HG02840 (cell line): Measurements from ENCODE around the gene SEC24B.
A peak's percentile ranks its signal among the peaks of the same experiment; 100 is the strongest.

Experiments used
- ATAC-seq: cut with Tn5 transposase; IDR thresholded peaks from one replicate; pipeline ENCODE4 v1.9.1; 2021; ENCODE audit warnings: mild to moderate bottlenecking, moderate library complexity, moderate number of reproducible peaks; ENCODE audit not compliant: unreplicated experiment, low FRiP score

SEC24B gene

DNA sequence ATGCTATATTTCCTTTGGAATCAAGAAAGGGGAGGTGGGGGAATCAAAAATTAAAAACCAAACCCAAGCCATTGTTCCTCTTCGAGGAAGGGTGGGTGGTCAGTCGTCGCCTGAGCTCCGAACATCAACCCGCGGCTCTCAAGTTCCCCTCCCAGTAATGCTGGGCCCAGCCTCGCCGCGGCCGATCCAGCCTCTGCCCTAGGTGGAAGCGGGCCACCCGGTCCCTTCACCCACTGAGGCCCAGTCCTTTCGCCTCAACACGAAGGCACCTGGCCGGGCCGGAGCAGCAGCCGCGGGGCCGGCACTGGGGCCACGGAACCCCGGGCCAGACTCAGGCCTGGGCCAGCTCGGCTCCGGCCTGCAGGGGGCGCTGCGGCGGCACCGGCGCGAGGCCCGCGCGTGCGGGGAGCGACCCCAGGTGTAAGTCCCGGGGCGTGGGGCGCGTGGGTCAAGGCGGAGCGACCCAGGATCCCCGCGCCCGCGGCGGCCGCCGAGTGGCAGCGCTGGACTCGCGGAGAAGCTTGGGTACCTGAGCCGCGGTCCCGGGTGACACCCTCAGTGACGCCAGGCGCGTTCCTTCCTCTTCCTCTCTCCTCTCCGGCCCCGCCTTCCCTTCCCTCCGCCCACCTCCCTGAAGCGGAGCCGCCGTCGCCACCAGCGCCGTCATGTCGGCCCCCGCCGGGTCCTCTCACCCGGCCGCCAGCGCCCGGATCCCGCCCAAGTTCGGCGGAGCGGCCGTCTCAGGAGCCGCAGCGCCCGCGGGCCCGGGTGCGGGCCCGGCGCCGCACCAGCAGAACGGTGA, at the start of gene SEC24B:
SEC24B (plus strand) TSS at position 611 of the 802 bp plus-strand sequence; CDS start at position 666, 55 bp downstream.
- peak; percentile 95 for ATAC-seq

- no peak for ATAC-seq
Observed at GRCh38 chr4:109383823-109384222, 49.8 kb upstream of the SEC24B start.

DNA sequence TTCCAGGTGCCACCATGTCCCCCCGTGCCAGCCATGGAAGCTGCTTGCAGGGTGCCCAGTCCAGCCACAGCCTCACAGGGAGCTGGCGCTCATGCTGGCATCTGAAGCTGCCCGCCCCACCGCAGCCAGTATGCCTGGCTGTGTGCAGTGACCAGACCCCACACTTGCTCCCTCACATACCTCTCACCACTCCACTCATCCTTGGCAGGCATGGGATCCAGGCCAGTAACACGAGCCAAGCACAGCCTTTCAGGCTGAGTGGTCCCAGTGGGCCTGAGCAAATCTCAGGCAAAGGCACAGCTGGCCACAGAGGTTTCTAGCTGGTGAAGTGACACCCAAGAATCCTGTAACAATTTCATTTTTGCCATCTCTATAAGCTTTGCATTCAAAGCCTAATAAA, 48.4 kb upstream of the SEC24B start:
- no peak for ATAC-seq

DNA sequence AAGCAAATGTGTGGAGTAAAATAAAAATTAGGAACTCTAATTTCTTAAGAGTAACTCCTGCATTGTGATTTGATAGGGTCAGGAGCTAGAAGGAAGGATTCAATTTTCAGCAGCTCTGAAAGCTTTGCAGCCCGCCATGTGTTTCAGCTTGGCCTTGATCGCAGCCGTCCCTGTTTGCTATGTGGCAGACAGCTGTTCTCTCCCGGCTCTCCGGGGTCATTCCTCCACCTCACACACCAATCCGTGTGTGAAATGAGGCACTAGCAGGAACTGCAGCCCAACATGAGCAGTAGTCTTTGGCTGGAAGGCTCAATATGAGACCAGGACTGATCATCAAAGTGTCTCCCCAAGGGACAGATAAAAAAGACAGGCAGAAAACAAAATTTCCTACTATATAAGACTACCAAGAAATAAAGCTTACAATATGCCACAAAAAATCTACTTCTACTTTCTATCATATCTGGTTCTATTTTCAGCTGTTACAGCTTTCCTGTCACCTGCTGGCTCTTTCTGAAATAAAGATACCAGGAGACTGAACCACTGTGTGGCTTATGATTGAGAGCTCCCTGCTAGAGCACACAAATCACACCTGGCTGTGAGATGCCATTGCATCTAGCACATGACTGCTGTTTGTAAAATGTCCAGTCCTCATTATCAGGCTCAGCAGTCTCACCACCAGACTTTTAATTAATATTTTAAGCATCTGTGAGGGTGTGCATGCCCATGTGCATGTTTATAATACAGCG, 44.1 kb upstream of the SEC24B start:
- ATAC-seq: no peak

DNA sequence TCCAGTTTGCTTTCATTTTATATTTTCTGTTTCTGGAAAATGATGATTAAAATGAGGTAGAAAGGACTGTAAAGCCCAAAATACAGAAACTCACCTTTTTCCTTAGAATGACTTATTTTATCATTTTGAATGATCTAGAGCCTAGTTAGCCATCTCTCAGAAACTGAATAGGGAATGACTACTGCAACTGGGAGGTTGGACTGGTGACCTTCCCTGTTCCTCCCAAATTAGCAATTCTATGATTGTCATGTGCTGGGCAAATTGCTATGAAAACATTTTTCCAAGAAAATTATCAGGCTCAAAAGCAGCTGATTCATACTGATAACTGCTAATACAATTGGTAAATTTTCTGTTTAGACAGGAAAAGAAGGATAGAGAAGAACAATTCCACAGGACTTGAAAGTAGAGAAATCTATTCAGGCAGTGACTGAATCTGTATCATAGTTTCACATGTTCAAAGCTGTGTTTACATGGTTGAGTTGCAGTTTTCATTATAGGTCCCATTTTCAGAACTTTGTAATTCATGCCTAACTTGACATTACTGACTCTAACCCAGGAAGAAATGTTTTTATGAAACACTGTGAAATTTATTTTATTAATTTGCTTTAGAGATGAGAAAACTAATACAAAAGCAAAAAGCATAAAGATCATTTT, 43.4 kb upstream of the SEC24B start:
- no peak for ATAC-seq

DNA sequence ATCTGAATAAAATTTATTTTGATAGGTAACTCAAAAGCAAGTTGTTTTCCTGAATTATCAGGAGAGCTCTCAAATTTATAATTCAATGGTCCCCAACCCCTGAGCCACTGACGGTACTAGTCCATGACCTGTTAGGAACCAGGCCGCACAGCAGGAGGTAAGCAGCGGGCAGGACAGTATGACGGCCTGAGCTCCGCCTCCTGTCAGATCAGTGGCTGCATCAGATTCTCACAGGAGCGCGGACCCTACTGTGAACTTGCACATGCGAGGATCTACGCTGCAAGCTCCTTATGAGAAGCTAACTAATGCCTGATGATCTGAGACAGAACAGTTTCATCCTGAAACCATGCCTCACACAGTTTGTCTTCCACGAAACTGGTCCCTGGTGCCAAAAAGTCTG, 37.9 kb upstream of the SEC24B start:
- ATAC-seq: no peak

DNA sequence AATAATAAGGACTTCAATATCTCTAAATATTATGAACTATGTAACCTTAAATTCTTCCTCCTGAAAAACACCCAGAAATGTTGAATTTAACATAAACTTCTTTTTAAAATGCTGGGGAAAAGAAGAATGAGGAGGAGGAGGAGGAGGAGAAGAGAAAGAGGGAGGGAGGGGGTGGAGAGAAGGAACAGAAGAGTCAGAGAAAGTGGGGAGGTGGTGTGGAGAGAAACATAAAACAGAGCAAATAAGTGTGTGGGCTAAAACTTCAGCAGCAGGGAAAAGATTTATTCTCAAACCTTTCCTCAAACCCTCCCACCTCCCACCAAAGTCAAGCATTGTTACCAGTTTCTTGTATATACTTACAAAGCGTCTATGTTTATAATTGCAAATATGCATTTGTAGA, 34.7 kb upstream of the SEC24B start:
- ATAC-seq: no peak

DNA sequence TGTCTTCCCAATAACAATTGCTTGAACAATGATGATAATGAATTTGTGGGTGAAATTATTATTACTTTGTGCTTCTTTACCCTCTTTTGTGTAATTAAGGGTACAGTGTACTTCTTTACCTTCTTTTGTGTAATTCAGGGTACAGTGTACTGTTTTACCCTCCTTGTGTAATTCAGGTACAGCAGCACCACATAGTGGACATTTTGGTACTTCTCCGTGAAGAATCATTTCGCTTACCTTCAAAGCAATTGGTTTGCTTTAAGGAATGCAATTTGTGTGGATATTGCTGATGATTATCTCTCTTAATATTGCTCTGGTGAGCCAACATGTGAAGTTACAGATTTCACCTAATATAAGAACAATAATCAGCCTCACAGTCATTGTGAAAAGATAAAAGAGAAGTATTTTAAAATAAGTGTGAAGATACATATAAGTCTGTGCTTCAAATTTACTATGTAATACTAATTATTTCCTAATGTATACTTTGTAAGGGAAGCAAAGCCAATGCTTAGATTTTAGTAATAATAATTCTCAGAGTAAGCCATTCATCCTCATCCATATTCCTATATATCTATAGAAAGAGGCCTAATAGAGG, 27.2 kb upstream of the SEC24B start:
- peak; percentile 79 for ATAC-seq

DNA sequence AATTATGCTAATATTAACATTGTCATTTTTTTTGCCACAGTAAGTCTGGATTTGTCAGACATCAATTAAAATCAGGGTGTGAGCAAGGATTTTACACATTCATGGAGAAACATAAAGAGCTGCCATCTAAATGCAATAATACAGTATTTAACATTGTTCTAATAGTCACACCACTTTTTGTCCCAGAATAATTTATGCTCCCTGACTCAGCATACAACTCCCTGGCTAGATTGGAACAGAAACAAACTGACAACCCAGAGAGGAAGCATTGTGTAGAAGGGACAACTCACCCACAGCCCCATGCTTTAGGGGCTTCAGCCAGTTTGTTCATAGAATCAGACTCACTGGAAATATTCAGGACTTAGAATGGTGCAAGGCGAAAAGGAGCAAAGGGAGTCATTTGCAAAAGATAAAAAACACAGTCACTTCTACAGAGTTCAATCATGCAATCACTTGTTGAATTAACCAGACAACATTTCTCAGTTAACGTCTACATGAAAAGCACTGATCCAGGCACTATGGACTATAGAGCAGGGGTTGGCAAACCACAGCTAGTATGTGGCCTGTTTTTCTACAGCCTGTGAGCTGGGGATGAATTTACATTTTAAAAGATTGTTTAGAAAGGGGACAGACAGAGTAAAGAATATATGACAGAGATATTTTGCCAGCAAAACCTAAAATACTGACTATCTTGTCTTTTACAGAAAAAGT, 26.4 kb upstream of the SEC24B start:
- ATAC-seq: no peak

DNA sequence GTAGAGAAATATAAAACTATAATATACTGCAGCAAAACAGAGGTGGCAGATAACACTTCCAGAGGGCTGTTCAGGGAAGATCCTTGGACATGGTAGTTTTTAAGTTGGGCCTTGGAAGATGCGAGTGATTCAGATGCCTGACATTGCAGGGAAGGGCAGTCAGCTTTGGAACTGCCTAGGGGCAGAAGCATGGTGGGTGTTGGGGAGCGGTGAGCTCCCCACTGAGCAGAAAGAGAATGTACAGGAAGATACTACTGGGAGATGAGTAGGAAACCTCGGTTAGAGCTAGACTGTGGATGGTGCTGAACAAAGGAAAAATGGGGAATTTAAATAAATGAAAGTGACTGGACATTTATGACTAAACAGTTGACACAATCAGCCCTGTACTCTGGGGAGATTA, 24.9 kb upstream of the SEC24B start:
- ATAC-seq: no peak

- ATAC-seq: no peak
Observed at GRCh38 chr4:109410226-109410625, 23.4 kb upstream of the SEC24B start.

GRCh38 chr4:109410776-109411175, 22.8 kb upstream of the SEC24B start:
- no peak for ATAC-seq

- no peak for ATAC-seq
Observed at GRCh38 chr4:109411964-109412363, 21.7 kb upstream of the SEC24B start.

DNA sequence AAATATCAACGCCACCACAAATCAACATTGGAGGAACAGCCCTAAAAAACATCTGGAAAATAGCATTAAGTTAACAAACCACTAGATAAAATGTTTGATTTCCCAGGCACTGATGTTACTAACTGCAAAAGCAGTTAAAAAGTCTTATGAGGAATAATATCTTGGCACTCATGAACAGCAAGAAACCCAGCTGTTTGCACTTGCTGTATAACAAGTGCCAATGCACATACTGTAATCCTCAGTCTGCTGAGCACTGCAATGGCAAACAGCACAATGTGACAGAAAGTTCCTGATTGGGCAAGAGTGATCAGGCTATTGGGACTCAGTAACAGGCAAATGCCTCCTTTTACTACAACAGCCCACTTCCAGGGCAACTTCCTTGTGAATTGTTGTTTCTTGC, 20.8 kb upstream of the SEC24B start:
- no peak for ATAC-seq

DNA sequence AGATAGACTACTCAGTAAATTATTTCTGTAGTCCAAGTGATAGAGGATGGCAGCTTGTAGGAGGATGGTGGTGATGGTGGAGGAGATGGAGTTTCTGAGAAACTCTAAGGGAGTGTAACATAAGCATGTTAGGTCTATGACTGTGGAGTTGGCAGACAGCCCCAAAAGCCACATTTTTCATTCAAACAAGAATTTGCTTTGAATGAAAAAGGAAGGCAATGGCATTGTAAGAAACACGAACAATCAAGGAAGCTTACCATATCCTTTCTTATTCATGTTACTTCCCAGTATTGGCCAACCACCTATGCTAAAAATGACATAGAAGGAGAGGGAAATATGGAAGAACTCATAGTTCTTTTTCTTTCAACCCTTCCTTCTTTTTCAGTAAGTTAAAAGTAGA, 18.7 kb upstream of the SEC24B start:
- no peak for ATAC-seq

DNA sequence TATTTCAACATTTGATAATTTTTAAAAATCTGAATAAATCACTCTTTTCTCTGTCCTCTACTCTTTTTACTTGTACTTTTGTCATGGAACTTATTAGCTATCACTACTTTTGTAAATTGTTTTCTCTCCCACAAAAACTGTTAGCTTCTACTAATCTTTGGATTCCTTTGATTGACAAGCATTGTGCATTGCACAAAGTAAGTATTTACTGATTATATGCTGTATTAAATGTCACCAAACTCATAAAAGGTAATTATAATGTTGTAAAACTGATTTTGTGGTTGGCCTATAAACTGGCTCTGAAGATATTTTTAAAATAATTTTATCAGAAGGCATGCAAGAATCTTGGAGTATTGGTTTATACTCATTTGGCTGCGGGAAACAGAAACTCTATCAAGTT, 15.0 kb upstream of the SEC24B start:
- ATAC-seq: no peak

DNA sequence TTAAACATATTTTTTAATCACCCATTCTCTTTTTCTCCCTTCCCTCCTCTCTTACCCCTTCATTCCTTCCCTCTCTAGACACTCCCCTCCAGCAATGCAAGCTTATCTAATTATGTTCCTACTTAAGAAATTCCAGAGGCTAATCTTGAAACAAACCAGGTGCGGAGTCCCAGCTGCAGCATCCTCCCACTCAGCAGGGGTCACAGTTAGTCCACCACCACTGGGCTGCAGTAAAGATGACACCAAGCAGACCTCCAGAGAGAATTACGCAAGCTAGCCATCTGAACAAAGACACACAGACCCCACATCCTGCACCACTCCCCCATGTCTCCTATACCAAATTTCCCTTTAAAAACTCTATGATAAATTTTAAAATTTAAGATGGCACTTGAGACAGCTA, 13.9 kb upstream of the SEC24B start:
- no peak for ATAC-seq

DNA sequence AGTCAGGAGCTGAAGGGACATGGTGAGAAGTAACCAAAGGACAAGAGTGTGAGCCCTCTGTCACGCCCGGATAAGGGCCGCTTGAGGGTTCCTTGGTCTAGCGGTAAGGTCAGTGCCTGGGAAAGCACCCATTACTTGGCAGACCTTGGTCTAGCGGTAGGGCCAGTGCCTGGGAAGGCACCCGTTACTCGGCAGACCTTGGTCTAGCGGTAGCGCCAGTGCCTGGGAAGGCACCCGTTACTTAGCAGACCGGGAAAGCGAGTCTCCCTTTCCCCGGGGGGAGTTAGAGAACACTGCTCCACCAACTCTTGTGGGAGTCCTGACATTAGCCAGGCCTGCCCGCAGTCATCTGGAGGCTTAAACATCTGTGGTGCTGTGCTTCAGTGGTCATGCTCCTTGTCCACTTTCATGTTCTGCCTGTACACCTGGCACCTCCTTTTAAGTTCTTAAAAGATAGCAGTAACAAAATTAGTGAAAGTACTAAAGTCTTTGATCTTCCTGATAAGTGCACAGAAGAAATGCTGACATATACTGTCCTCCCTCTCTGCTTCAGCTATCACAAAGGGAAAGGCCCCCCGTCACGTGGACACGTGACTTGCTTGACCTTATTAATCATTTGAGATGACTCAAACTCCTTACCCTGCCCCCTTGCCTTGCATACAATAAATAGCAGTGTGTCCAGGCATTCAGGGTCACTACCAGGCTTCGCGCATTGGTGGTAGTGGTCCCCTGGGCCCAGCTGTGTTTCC, 9.3 kb upstream of the SEC24B start:
- ATAC-seq: no peak

GRCh38 chr4:109425405-109425804, 8.2 kb upstream of the SEC24B start:
- ATAC-seq: no peak

GRCh38 chr4:109429545-109429944, 4.1 kb upstream of the SEC24B start:
- ATAC-seq: no peak
